Tongue (tissue), 2 donors: ENCODE measurements around the gene IGHMBP2. TPM values are rescaled to one million over a fixed set of nuclear protein-coding genes. Genes with fewer than 3 reads are reported as not detected.

Experiments
- DNase-seq: peaks from one replicate; pipeline ENCODE4 v3.0.0-alpha.2; 2015
- total RNA-seq: library from RNA; depleted of rRNA; stranded (reverse); fragments of >200 nt; gene quantifications from one replicate; pipeline ENCODE4 v1.2.3, GENCODE V29; 2014

The IGHMBP2 gene
- total RNA-seq, 1 donor from 2014 or later, result 20.1 TPM

GRCh38 chr11:68927280-68928135 lies 23.8 kb downstream of the IGHMBP2 start:
- peak; percentile 79 for DNase-seq

GRCh38 chr11:68928136-68928880 lies 24.6 kb downstream of the IGHMBP2 start:
- no peak for DNase-seq

GRCh38 chr11:68929135-68929534 lies 25.4 kb downstream of the IGHMBP2 start:
- no peak for DNase-seq

GRCh38 chr11:68929706-68930570 lies 26.2 kb downstream of the IGHMBP2 start:
- no peak for DNase-seq

GRCh38 chr11:68930991-68931855 lies 27.5 kb downstream of the IGHMBP2 start:
- no peak for DNase-seq

- no peak for DNase-seq
Measured at GRCh38 chr11:68931911-68932310, 28.2 kb downstream of the IGHMBP2 start.

- peak; percentile 38 for DNase-seq
Measured at GRCh38 chr11:68932358-68932757, 28.7 kb downstream of the IGHMBP2 start.

- DNase-seq, result no peak
Measured at GRCh38 chr11:68932933-68933577, 29.4 kb downstream of the IGHMBP2 start.

GRCh38 chr11:68933605-68934320 lies 30.1 kb downstream of the IGHMBP2 start:
- no peak for DNase-seq

- no peak for DNase-seq
Measured at GRCh38 chr11:68934321-68934645, 30.6 kb downstream of the IGHMBP2 start.

- no peak for DNase-seq
Measured at GRCh38 chr11:68934666-68935065, 31.0 kb downstream of the IGHMBP2 start.

- no peak for DNase-seq
Measured at GRCh38 chr11:68935066-68935465, 31.4 kb downstream of the IGHMBP2 start.

- no peak for DNase-seq
Measured at GRCh38 chr11:68935516-68936357, 32.0 kb downstream of the IGHMBP2 start.

GRCh38 chr11:68936358-68936636 lies 32.6 kb downstream of the IGHMBP2 start:
- DNase-seq, result no peak

GRCh38 chr11:68936676-68937620 lies 33.3 kb downstream of the IGHMBP2 start:
- no peak for DNase-seq

- no peak for DNase-seq
Measured at GRCh38 chr11:68938088-68938487, 34.4 kb downstream of the IGHMBP2 start.

GRCh38 chr11:68938816-68939582 lies 35.3 kb downstream of the IGHMBP2 start:
- DNase-seq, result no peak
